Stimulated activated CD4-positive, alpha-beta T cell treated with anti-CD3 and anti-CD28 coated beads, Interleukin-4, amount 100 ng/mL, for 48 hours (primary cell): ENCODE results near the gene HOXD9.

ENCODE experiments used
- DNase-seq, 2 donors: peaks; one replicate each; pipeline ENCODE4 v3.0.0-alpha.2; 2020; ENCODE audit warnings: low read depth in 2 of 2

The HOXD9 gene

GRCh38 chr2:176137906-176138305, 15.4 kb downstream of the HOXD9 start:
- DNase-seq = no peak

GRCh38 chr2:176138526-176138922, 16.0 kb downstream of the HOXD9 start:
- DNase-seq = no peak

GRCh38 chr2:176138923-176139660, 16.6 kb downstream of the HOXD9 start:
- no peak for DNase-seq

- DNase-seq = no peak
Observed at GRCh38 chr2:176139661-176140512, 17.4 kb downstream of the HOXD9 start.

- DNase-seq = peak; percentile 52 to 66
Observed at GRCh38 chr2:176140513-176141317, 18.2 kb downstream of the HOXD9 start.

- no peak for DNase-seq
Observed at GRCh38 chr2:176142281-176142680, 19.8 kb downstream of the HOXD9 start.

GRCh38 chr2:176145085-176145969, 22.8 kb downstream of the HOXD9 start:
- no peak for DNase-seq

GRCh38 chr2:176146101-176146500, 23.6 kb downstream of the HOXD9 start:
- DNase-seq = no peak

GRCh38 chr2:176146645-176147044, 24.1 kb downstream of the HOXD9 start:
- DNase-seq = no peak

- no peak for DNase-seq
Observed at GRCh38 chr2:176147210-176147799, 24.8 kb downstream of the HOXD9 start.

- no peak for DNase-seq
Observed at GRCh38 chr2:176147800-176148496, 25.4 kb downstream of the HOXD9 start.

- no peak for DNase-seq
Observed at GRCh38 chr2:176148751-176149421, 26.4 kb downstream of the HOXD9 start.

- no peak for DNase-seq
Observed at GRCh38 chr2:176149481-176149938, 27.0 kb downstream of the HOXD9 start.

- no peak for DNase-seq
Observed at GRCh38 chr2:176149939-176150583, 27.5 kb downstream of the HOXD9 start.

- no peak for DNase-seq
Observed at GRCh38 chr2:176150584-176151441, 28.3 kb downstream of the HOXD9 start.

- no peak for DNase-seq
Observed at GRCh38 chr2:176151442-176152287, 29.1 kb downstream of the HOXD9 start, which contains the start of gene HOXD4. HOXD4 (plus strand) TSS chr2:176151550; CDS start chr2:176151634, 84 bp downstream.
